GM19193 (cell line): ENCODE results near the gene MYDGF.
A peak's percentile ranks its signal among the peaks of the same experiment; 100 is the strongest.

Experiments
- POLR2A ChIP-seq: IDR thresholded peaks from 4 replicates; pipeline ENCODE4 v1.6.1; 2011; ENCODE audit not compliant: insufficient read depth, insufficient read length; ENCODE audit errors: extremely low read depth

Gene MYDGF

GRCh38 chr19:4645718-4646117 lies 24.4 kb downstream of the MYDGF start:
- TF ChIP-seq POLR2A: no peak

GRCh38 chr19:4642625-4643024 lies 27.5 kb downstream of the MYDGF start:
- no peak for TF ChIP-seq POLR2A

- TF ChIP-seq POLR2A: no peak
Measured at GRCh38 chr19:4641132-4641531, 29.0 kb downstream of the MYDGF start.

GRCh38 chr19:4640247-4641000 lies 29.7 kb downstream of the MYDGF start:
- TF ChIP-seq POLR2A: no peak

- TF ChIP-seq POLR2A: no peak
Measured at GRCh38 chr19:4639531-4640246, 30.5 kb downstream of the MYDGF start.

GRCh38 chr19:4638828-4639530 lies 31.2 kb downstream of the MYDGF start, which contains the start of gene TNFAIP8L1:
Gene TNFAIP8L1 (plus strand): TSS chr19:4639516. CDS start chr19:4651870, 12,354 bp downstream.
- TF ChIP-seq POLR2A: peak; percentile 45

- no peak for TF ChIP-seq POLR2A
Measured at GRCh38 chr19:4638317-4638716, 31.8 kb downstream of the MYDGF start.

- no peak for TF ChIP-seq POLR2A
Measured at GRCh38 chr19:4636761-4637160, 33.4 kb downstream of the MYDGF start.

GRCh38 chr19:4636151-4636717 lies 33.9 kb downstream of the MYDGF start:
- no peak for TF ChIP-seq POLR2A

- TF ChIP-seq POLR2A: no peak
Measured at GRCh38 chr19:4635754-4636116, 34.4 kb downstream of the MYDGF start.

GRCh38 chr19:4633140-4633967 lies 36.8 kb downstream of the MYDGF start:
- no peak for TF ChIP-seq POLR2A

- TF ChIP-seq POLR2A: no peak
Measured at GRCh38 chr19:4624733-4625362, 45.3 kb downstream of the MYDGF start.

- no peak for TF ChIP-seq POLR2A
Measured at GRCh38 chr19:4624301-4624700, 45.8 kb downstream of the MYDGF start.
